Tibial nerve (tissue), 4 donors: ENCODE data around the gene ANKS6. TPM values are rescaled to one million over a fixed set of nuclear protein-coding genes. Genes with fewer than 3 reads are reported as not detected.

Experiments used
- DNase-seq, 2 donors: peaks; one replicate each; pipeline ENCODE4 v3.0.0-alpha.2; 2019; ENCODE audit warnings: low spot score in 2 of 2
- H3K27ac ChIP-seq, 4 donors: fragments of 200-600 bp; sonication (generic) in 3 of 4; one replicate each; pipeline ENCODE4 v1.5.1; 2017 to 2019; ENCODE audit warnings: mild to moderate bottlenecking in 1 of 4
- H3K27me3 ChIP-seq, 2 donors: fragments of 200-600 bp; sonication (generic) in 1 of 2; one replicate each; pipeline versions ENCODE4 v1.5.1 to v1.6.0; 2017 to 2019
- H3K36me3 ChIP-seq, 3 donors: fragments of 200-600 bp; sonication (generic); one replicate each; pipeline ENCODE4 v1.5.1; 2018 to 2019
- H3K4me1 ChIP-seq, 4 donors: fragments of 200-600 bp; sonication (generic) in 3 of 4; one replicate each; pipeline ENCODE4 v1.5.1; 2017 to 2019
- H3K4me3 ChIP-seq, 4 donors: fragments of 200-600 bp; sonication (generic) in 3 of 4; one replicate each; pipeline ENCODE4 v1.5.1; 2017 to 2019; ENCODE audit warnings: mild to moderate bottlenecking in 1 of 4, moderate library complexity in 1 of 4
- H3K9me3 ChIP-seq, 4 donors: fragments of 200-600 bp; sonication (generic) in 3 of 4; one replicate each; pipeline ENCODE4 v1.5.1; 2017 to 2019
- EP300 ChIP-seq, 2 donors: sonication (generic); formaldehyde crosslinking; IDR thresholded peaks; one replicate each; pipeline ENCODE4 v1.6.1; 2017; ENCODE audit warnings: antibody characterized with exemption in 2 of 2, mild to moderate bottlenecking in 1 of 2
- POLR2A ChIP-seq, 2 donors: fragments of 450-650 bp; IDR thresholded peaks; one replicate each; pipeline ENCODE4 v1.6.1; 2017; ENCODE audit warnings: antibody characterized with exemption in 2 of 2, mild to moderate bottlenecking in 2 of 2, moderate library complexity in 2 of 2
- WGBS, 2 donors: methylation state at CpG; one replicate each; pipeline ENCODE4 v1.1.5; 2018; 5-methylcytosine and 5-hydroxymethylcytosine counted together
- total RNA-seq, 4 donors: library from RNA; depleted of rRNA; stranded (reverse); fragments of >200 nt; gene quantifications; one replicate each; pipeline ENCODE4 v1.1.0, GENCODE V29; 2016
- TF ChIP-seq, protein P1 (sequence below), 5 experiments: fragments of 200-600 bp in 3 of 5; fragments of 450-650 bp in 2 of 5; sonication (generic) in 3 of 5; IDR thresholded peaks; one replicate each; pipeline ENCODE4 v1.5.1; 2016 to 2019; ENCODE audit warnings: antibody characterized with exemption in 5 of 5, mild to moderate bottlenecking in 3 of 5, moderate library complexity in 2 of 5

Gene ANKS6
- total RNA-seq, 4 donors from 2014 or later, result 13.8 to 46.2 (median 27.9) TPM

DNA sequence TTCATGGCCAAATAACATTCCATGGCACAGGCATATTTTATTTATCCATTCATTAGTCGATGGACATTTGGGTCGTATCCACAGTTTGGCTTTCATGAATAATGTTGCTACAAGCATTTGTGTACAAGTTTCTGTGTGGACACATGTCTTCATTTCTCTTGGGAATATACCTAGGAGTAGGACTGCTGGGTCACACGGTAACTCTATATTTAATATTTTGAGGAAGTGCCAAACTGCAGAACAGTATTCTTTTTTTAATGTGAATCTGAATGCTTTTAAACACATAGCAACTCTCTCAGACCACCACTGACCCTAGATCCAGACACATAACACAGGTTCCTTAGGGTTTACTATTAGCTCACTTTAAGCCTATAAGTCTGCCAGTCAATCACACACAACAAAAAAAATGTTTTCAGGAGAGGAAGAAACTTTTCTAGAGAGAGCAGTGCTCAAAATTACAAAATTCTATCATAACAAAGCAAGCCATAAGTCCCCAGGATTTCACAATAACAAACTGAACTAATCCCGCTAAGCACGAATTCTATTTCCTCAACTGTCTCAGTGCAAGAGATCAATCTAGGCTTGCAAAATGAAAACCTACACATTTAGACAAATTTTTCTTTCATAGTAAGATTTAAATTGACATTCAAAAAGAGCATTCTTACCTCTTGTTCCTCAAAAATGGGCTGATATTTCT lies 45.8 kb downstream of the ANKS6 start:
- H3K4me1 ChIP-seq, result no peaks in the 10 kb centered on the region
- no peak for DNase-seq
- H3K27ac ChIP-seq, result no peak overlapping the region
- 84 to 86% methylated on average over 5 of the region's 5 CpGs for WGBS, 2 donors
- peaks cover 0 to 3% (median 0%) of the 10 kb centered on the region in 4 donors for H3K9me3 ChIP-seq
- H3K36me3 ChIP-seq, result peaks cover 0 to 85% (median 0%) of the 10 kb centered on the region in 3 donors
- TF ChIP-seq POLR2A (IDR thresholded peaks at IDR 0.05) (no peak), EP300 (IDR thresholded peaks at IDR 0.05) (no peak)
- TF ChIP-seq, protein P1, sequence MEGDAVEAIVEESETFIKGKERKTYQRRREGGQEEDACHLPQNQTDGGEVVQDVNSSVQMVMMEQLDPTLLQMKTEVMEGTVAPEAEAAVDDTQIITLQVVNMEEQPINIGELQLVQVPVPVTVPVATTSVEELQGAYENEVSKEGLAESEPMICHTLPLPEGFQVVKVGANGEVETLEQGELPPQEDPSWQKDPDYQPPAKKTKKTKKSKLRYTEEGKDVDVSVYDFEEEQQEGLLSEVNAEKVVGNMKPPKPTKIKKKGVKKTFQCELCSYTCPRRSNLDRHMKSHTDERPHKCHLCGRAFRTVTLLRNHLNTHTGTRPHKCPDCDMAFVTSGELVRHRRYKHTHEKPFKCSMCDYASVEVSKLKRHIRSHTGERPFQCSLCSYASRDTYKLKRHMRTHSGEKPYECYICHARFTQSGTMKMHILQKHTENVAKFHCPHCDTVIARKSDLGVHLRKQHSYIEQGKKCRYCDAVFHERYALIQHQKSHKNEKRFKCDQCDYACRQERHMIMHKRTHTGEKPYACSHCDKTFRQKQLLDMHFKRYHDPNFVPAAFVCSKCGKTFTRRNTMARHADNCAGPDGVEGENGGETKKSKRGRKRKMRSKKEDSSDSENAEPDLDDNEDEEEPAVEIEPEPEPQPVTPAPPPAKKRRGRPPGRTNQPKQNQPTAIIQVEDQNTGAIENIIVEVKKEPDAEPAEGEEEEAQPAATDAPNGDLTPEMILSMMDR (IDR thresholded peaks at IDR 0.05), result no peak
- H3K4me3 ChIP-seq, result no peak overlapping the region
- H3K27me3 ChIP-seq, result no peaks in the 10 kb centered on the region

DNA sequence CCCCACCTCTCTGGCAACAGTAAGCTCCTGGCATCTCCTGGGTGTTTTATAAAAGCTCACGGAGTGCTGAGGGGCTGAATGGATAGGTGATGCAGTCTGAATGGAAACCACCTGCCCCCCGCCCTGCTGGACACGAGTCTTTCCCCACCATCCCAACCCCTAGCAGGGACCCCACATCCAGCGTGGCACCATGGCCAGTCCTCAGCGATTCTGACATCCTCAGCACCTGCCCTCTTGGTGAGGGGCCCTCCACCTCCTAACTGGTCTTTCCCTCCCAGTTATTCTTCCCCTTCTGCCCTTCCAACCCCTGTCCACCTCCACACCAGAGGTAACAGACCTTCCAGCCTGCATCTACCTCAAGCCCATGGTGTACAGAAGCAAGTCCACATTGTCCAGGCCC lies 48.9 kb downstream of the ANKS6 start:
- H3K27ac ChIP-seq, result no peak overlapping the region
- H3K36me3 ChIP-seq, result peaks cover 0 to 85% (median 0%) of the 10 kb centered on the region in 3 donors
- no peaks in the 10 kb centered on the region for H3K4me1 ChIP-seq
- no peak for DNase-seq
- 90 to 92% methylated on average over 5 of the region's 5 CpGs for WGBS, 2 donors
- TF ChIP-seq, protein P1 (IDR thresholded peaks at IDR 0.05), result no peak
- no peak for TF ChIP-seq EP300 (IDR thresholded peaks at IDR 0.05)
- H3K9me3 ChIP-seq, result peaks cover 0 to 3% (median 0%) of the 10 kb centered on the region in 4 donors
- H3K27me3 ChIP-seq, result no peaks in the 10 kb centered on the region
- no peak overlapping the region for H3K4me3 ChIP-seq

GRCh38 chr9:98745470-98745869 lies 50.9 kb downstream of the ANKS6 start:
- 86 to 93% methylated on average over 7 of the region's 7 CpGs for WGBS, 2 donors
- peaks cover 0 to 77% (median 0%) of the 10 kb centered on the region in 3 donors for H3K36me3 ChIP-seq

DNA sequence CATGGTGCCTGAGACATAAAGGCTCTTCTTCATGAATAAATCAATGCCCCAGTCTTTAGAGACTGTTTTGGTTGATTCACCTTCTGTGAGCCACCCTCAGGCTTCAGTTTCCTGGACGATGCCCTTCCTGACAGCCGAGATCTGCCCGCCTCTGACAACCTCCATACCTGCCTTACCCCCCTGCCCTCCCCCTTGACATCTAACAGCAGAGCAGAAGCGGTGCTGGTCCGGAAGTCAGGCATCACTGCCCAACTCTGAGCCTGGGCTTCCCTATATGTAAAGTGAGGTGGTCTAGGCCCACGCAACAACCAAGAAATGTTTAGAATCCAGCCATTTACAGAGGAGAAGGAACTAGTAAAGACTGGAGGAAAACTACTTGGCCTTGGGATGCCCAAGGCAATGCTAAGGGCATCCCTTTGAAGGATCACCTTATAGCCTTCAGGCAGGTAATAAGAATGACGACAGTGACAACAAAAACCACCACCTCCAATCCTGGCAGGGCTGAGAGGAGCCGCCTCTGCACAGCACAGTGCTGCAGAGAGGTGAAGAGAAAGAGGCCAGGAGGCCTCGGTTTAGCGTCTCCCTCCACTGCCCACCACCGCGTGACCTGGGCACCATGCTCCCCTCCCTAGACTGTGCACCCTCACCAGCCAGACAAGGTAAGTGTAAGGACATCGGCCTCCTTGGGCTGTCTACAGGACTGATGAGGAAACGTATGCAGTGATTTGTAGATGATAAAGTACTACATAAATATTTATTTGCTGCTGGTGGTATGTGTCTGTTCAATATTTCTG lies 52.3 kb downstream of the ANKS6 start:
- Histone ChIP-seq H3K9me3 (peaks cover 0 to 3% (median 0%) of the 10 kb centered on the region in 4 donors), H3K36me3 (peaks cover 0 to 73% (median 0%) of the 10 kb centered on the region in 3 donors), H3K4me3 (no peak overlapping the region), H3K27me3 (no peaks in the 10 kb centered on the region), H3K4me1 (no peaks in the 10 kb centered on the region), H3K27ac (no peak overlapping the region)
- no peak for TF ChIP-seq POLR2A (IDR thresholded peaks at IDR 0.05)
- TF ChIP-seq EP300 (IDR thresholded peaks at IDR 0.05), result no peak
- TF ChIP-seq, protein P1 (IDR thresholded peaks at IDR 0.05), result no peak
- DNase-seq, result no peak
- WGBS, 2 donors, result 88 to 91% methylated on average over 14 of the region's 14 CpGs

More at GRCh38 chr9:98745470-98745869, 50.9 kb downstream of the ANKS6 start:
- no peak overlapping the region for H3K27ac ChIP-seq
- peaks cover 0 to 3% (median 0%) of the 10 kb centered on the region in 4 donors for H3K9me3 ChIP-seq
- no peak overlapping the region for H3K4me3 ChIP-seq
- no peak for DNase-seq
- H3K27me3 ChIP-seq, result no peaks in the 10 kb centered on the region
- no peaks in the 10 kb centered on the region for H3K4me1 ChIP-seq
- TF ChIP-seq POLR2A (IDR thresholded peaks at IDR 0.05) (no peak), EP300 (IDR thresholded peaks at IDR 0.05) (no peak)
- TF ChIP-seq, protein P1 (IDR thresholded peaks at IDR 0.05), result no peak

GRCh38 chr9:98743329-98743728 lies 53.0 kb downstream of the ANKS6 start:
- no peak for TF ChIP-seq POLR2A (IDR thresholded peaks at IDR 0.05)
- TF ChIP-seq EP300 (IDR thresholded peaks at IDR 0.05), result no peak
- TF ChIP-seq, protein P1 (IDR thresholded peaks at IDR 0.05), result no peak
- no peak for DNase-seq
- Histone ChIP-seq H3K27me3 (no peaks in the 10 kb centered on the region), H3K9me3 (peaks cover 0 to 6% (median 0%) of the 10 kb centered on the region in 4 donors), H3K4me3 (no peak overlapping the region), H3K36me3 (peaks cover 0 to 72% (median 0%) of the 10 kb centered on the region in 3 donors), H3K27ac (no peak overlapping the region), H3K4me1 (no peaks in the 10 kb centered on the region)
- 93 to 97% methylated on average over 2 of the region's 2 CpGs for WGBS, 2 donors
